ENCODE measurements around the gene NOP14. TPM values are rescaled to one million over a fixed set of nuclear protein-coding genes. Genes with fewer than 3 reads are reported as not detected.

Gene NOP14
- total RNA-seq, 6 donors from 2014 or later: 17.2 to 30.4 (median 22.4) TPM

DNA sequence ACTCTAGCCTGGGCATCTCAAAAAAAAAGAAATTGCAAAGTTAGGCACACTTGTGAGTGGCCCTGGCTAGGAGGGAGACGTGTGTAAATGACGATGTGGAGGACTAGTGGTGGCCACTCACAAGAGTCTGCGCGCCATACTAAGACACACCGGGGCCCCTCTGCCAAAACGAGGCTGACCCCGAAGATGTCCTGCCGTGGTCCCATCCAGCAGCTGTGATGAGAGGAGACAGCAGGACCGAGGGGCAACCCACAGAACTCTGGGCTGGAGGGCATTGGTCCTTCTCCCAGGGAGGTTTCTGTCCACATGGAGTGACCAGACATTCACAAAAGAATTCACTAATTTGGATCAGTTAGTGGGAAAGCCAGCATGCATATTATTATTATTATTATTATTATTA lies 47.4 kb downstream of the NOP14 start:
- Histone ChIP-seq H3K4me3 (no peak overlapping the region), H3K27me3 (no peaks in the 10 kb centered on the region), H3K27ac (no peak overlapping the region), H3K9me3 (no peaks in the 10 kb centered on the region), H3K36me3 (peaks cover 3 to 84% (median 49%) of the 10 kb centered on the region in 4 donors), H3K4me1 (peaks cover 0 to 14% (median 3%) of the 10 kb centered on the region in 4 donors)
- no peak for ATAC-seq (ENCODE audit: low FRiP score in 2 of 2)
- WGBS, 2 donors: 89 to 90% methylated on average over 9 of the region's 9 CpGs
- TF ChIP-seq EP300 (IDR thresholded peaks at IDR 0.05): no peak
- TF ChIP-seq, protein P1, sequence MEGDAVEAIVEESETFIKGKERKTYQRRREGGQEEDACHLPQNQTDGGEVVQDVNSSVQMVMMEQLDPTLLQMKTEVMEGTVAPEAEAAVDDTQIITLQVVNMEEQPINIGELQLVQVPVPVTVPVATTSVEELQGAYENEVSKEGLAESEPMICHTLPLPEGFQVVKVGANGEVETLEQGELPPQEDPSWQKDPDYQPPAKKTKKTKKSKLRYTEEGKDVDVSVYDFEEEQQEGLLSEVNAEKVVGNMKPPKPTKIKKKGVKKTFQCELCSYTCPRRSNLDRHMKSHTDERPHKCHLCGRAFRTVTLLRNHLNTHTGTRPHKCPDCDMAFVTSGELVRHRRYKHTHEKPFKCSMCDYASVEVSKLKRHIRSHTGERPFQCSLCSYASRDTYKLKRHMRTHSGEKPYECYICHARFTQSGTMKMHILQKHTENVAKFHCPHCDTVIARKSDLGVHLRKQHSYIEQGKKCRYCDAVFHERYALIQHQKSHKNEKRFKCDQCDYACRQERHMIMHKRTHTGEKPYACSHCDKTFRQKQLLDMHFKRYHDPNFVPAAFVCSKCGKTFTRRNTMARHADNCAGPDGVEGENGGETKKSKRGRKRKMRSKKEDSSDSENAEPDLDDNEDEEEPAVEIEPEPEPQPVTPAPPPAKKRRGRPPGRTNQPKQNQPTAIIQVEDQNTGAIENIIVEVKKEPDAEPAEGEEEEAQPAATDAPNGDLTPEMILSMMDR (IDR thresholded peaks at IDR 0.05): no peak
- no peak for TF ChIP-seq POLR2A (IDR thresholded peaks at IDR 0.05)
- TF ChIP-seq POLR2AphosphoS5 (IDR thresholded peaks at IDR 0.05): no peak
- DNase-seq: no peak

DNA sequence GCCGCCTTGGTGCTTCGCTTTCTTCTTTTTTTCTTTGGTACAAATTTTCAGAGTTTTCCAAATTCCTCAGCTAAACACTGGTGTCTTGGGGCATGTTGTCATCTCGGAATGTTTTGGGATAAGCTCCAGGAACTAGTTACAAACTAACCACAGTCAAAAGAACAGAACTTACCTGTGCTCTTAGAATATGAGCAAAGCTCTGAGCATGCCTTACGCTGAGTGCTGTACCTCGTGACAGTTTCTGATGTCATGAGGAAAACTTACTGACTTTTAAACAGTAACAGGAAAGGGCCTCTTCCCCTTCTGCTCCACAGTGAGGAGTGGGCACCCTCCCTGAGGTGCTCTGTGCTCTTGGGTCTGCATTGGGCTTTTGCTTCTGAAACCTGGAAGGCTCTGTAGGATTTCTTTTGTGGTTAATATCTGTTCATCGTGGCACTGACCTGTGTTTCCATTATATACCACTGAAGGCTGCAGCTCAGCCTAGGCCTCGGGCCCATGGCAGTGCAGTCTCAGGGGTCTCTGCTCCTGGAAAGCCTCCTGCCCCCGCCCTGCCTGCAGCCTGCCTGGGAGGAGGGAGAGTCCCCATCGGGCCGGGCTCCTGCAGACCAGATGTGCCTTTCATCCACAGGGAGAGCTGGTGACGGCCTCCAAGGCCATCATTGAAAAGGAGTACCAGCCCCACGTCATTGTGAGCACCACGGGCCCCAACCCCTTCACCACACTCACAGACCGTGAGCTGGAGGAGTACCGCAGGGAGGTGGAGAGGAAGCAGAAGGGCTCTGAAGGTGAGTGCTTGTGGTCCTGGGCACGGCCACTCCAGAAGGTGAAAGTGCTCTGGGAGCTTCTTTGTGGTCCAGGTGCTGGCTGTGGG lies 48.7 kb downstream of the NOP14 start:
- Histone ChIP-seq H3K4me3 (no peak overlapping the region), H3K27me3 (no peaks in the 10 kb centered on the region), H3K9me3 (no peaks in the 10 kb centered on the region), H3K36me3 (peaks cover 3 to 93% (median 60%) of the 10 kb centered on the region in 4 donors), H3K4me1 (peaks cover 0 to 14% (median 3%) of the 10 kb centered on the region in 4 donors), H3K27ac (peak overlapping the region; percentile 0 to 52 (median 32))
- DNase-seq: peak in 1 of 2 donors; percentile 64
- peak; percentile 21 to 87 for ATAC-seq (ENCODE audit: low FRiP score in 2 of 2)
- 55 to 62% methylated on average over 7 to 16 of the region's 16 CpGs for WGBS, 2 donors
- TF ChIP-seq POLR2A (IDR thresholded peaks at IDR 0.05): no peak
- TF ChIP-seq EP300 (IDR thresholded peaks at IDR 0.05): peak in 1 of 4 donors; percentile 26

DNA sequence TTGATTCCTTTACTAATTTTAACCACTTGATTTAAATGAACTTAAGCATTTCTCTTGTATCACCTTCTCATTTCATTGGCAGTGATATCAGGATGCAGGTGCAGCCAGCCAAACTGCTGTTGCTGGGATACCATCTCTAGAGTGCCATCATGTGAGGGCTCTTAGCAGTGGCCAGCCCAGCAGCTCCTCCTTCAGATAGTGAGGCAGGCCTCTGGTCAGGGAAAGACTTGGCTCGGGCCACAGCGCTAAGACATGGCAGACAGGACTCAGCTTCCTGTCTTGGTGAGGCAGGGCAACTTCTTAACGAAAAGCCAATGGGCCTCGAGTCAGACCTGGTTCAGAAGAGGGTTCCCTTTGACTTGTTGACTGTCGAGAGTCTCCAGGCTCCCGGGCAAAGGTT lies 50.0 kb downstream of the NOP14 start:
- Histone ChIP-seq H3K36me3 (peaks cover 9 to 95% (median 71%) of the 10 kb centered on the region in 4 donors), H3K4me1 (peaks cover 2 to 16% (median 4%) of the 10 kb centered on the region in 4 donors), H3K9me3 (no peaks in the 10 kb centered on the region), H3K27ac (peak overlapping the region; percentile 0 to 47 (median 26)), H3K27me3 (no peaks in the 10 kb centered on the region), H3K4me3 (no peak overlapping the region)
- ATAC-seq (ENCODE audit: low FRiP score in 2 of 2) (peak; percentile 63 to 84), DNase-seq (peak in 1 of 2 donors; percentile 85)
- WGBS, 2 donors: 76 to 78% methylated on average over 2 to 6 of the region's 6 CpGs
- TF ChIP-seq EP300 (IDR thresholded peaks at IDR 0.05) (no peak), POLR2A (IDR thresholded peaks at IDR 0.05) (no peak), POLR2AphosphoS5 (IDR thresholded peaks at IDR 0.05) (no peak)
- TF ChIP-seq, protein P1 (IDR thresholded peaks at IDR 0.05): no peak

DNA sequence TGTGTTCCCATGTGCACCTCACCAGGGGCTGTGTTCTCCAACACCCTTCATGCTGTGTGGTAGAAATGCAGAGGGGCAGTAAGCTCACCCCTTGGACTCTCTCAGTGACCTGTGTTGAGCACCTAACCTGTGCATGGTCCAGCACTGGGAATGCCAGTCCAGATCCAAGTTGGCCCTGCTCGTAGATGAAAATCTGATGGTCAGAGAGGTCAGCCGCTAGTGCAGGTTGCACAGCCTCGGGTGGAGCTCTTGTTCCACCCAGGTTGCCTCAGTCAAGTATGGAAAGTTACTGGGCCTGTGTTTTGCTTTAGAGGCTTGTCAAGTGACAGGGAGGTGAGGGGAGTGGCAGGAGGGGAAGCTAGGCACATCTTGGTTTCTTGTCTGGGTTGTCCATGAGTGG lies 51.3 kb downstream of the NOP14 start:
- no peak for DNase-seq
- Histone ChIP-seq H3K27ac (no peak overlapping the region), H3K27me3 (no peaks in the 10 kb centered on the region), H3K36me3 (peaks cover 9 to 98% (median 81%) of the 10 kb centered on the region in 4 donors), H3K4me3 (no peak overlapping the region), H3K4me1 (peaks cover 2 to 21% (median 6%) of the 10 kb centered on the region in 4 donors), H3K9me3 (no peaks in the 10 kb centered on the region)
- 83 to 89% methylated on average over 3 of the region's 3 CpGs for WGBS, 2 donors
- ATAC-seq (ENCODE audit: low FRiP score in 2 of 2): no peak
- TF ChIP-seq EP300 (IDR thresholded peaks at IDR 0.05): no peak
- no peak for TF ChIP-seq POLR2AphosphoS5 (IDR thresholded peaks at IDR 0.05)
- TF ChIP-seq, protein P1 (IDR thresholded peaks at IDR 0.05): no peak

DNA sequence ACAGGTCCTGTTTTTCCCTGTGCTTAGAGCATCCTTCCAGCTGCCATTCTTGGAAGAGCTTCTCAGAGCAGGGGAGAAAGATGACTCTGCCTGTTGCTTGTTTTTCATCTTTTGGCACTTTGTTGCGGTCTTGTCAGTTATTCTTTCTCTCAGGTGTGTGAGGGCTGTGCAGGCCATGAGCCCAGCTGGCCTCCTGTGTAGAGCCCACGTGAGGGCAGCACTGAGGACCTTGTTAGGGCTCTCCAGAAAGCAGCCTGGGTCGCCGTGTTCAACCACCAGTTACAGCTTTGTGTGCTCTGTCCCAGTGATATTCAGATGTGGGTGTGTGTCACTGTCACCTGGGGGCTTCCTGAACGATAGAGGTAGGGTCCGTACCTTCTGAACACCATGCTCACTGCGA lies 52.8 kb downstream of the NOP14 start:
- ATAC-seq (ENCODE audit: low FRiP score in 2 of 2) (no peak), DNase-seq (no peak)
- TF ChIP-seq, protein P1 (IDR thresholded peaks at IDR 0.05): no peak
- TF ChIP-seq POLR2AphosphoS5 (IDR thresholded peaks at IDR 0.05): no peak
- TF ChIP-seq POLR2A (IDR thresholded peaks at IDR 0.05): no peak
- no peak for TF ChIP-seq EP300 (IDR thresholded peaks at IDR 0.05)
- Histone ChIP-seq H3K4me3 (no peak overlapping the region), H3K4me1 (peaks cover 2 to 21% (median 6%) of the 10 kb centered on the region in 4 donors), H3K27ac (no peak overlapping the region), H3K36me3 (peaks cover 13 to 98% (median 86%) of the 10 kb centered on the region in 4 donors), H3K9me3 (no peaks in the 10 kb centered on the region), H3K27me3 (no peaks in the 10 kb centered on the region)
- 83 to 89% methylated on average over 7 of the region's 7 CpGs for WGBS, 2 donors

All from upper lobe of left lung (tissue), 6 donors.